Skin of body (tissue), 3 donors: ENCODE measurements around the gene TFIP11. TPM values are rescaled to one million over a fixed set of nuclear protein-coding genes. Genes with fewer than 3 reads are reported as not detected.

Source experiments
- DNase-seq: peaks from one replicate; lab custom pipeline; 2025; lab: John Stamatoyannopoulos, UW
- small RNA-seq: library from RNA; depleted of rRNA; stranded (forward); fragments of <200 nt; gene quantifications from one replicate; pipeline ENCODE3, GENCODE V24; 2014; ENCODE audit warnings: low replicate concordance
- total RNA-seq: library from RNA; depleted of rRNA; stranded (reverse); fragments of >200 nt; gene quantifications from one replicate; pipeline ENCODE4 v1.2.3, GENCODE V29; 2014

Gene TFIP11
- total RNA-seq, 1 donor from 2014 or later: 16.0 TPM

GRCh38 chr22:26450453-26451185 lies 61.7 kb downstream of the TFIP11 start:
- no peak for DNase-seq

GRCh38 chr22:26448941-26449340 lies 63.3 kb downstream of the TFIP11 start:
- no peak for DNase-seq

DNA sequence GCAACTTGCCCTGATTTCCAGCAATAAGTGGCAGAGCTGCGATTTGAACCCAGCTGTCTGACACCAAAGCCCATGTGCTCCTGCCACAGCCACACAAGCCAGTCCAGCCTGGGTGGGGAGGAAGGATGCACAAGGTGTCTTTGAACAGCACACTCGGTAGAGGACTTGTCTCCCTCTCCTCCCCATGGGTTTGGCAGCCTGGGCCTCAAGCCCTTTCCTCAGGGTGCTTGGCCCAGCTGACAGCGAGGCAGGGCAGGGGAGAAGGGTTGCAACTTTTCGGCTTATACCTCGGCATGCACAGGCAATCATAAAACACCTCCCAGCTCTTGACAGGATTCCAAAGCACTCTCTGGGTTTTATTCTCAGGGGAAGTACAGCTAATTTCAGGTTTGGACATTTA lies 63.9 kb downstream of the TFIP11 start:
- DNase-seq: no peak

- DNase-seq: no peak
Observed at GRCh38 chr22:26447584-26448329, 64.5 kb downstream of the TFIP11 start.

- no peak for DNase-seq
Observed at GRCh38 chr22:26446808-26447515, 65.3 kb downstream of the TFIP11 start.

GRCh38 chr22:26445577-26446275 lies 66.5 kb downstream of the TFIP11 start:
- no peak for DNase-seq

- DNase-seq: no peak
Observed at GRCh38 chr22:26444777-26445176, 67.5 kb downstream of the TFIP11 start.

DNA sequence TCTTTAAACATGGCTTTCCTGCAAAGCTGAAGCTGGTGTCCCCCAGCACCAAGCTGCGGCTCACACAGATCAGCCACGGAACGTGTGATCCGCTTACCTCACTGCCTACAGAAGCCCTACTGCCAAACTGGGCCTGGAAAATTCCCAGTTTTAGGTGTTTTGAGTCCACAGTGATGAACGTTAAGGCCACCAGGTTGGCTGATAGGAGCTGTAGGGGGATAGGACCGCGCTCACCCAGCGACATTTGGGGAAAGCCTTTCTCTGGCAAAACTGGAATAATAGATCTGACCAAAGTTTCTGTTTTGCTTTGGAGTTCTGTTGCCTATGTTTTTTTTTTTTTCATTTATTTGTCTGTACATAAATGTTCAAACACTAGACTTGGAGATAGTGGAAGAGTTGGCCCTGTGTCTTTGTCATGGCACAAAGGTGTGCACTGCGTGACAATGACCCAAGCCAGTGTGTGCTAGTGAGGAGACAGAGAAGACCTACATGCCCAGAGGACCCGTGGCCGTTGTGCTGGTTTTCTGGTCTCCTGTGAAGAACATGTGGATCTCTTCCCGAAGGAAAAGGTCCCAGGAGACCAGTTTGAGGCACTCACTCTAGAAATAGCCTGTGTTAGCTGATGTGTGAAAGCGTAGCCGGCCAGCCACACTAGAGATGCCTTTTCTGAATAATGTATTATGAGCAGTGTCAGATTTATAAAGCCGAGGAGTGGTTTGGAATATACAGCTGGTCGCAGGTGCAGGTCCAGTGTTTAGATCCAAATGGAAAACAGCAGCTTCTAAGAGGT lies 68.2 kb downstream of the TFIP11 start:
- DNase-seq: no peak

DNA sequence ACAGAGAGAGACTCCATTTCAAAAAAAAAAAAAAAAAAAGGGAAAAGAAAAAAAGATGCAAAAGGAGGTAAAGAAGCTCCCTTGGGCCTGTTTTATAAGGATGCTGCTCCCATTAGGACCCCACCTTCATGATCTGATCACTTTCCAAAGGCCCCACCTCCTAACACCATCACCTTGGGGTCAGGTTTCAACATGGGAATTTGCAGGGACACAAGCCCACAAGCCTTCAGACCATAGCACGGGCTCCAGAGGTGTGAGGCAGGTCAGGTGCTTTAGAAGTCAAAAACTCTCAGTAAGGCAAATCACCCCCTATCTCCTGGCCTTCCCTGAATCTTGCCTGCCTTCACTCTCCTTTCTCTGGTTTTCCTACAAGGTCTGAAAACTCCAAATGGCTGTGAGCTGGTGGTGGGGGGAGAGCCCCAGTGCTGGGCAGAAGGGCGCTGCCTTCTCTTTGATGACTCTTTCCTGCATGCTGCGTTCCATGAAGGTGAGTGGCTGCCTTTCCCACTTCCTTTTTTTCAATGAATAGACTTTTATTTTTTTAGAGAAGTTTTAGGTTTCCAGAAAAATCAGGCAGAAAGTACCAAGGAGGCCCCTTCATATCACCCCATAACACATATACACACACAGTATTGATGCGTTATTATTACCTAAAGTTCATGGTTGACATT lies 70.1 kb downstream of the TFIP11 start:
- no peak for DNase-seq

Small RNA genes lying within 50 kb of the gene (small RNA-seq; reads per million reads assigned to genes)
- gene MIR548J: 0.14 reads per million

Other genes starting within 250 kb of the TFIP11 start
- gene ASPHD2, start 83.2 kb downstream of the TFIP11 start, total RNA-seq: 0.89 TPM
- 30.2 TPM for gene HPS4, start 28.7 kb downstream of the TFIP11 start, total RNA-seq
- gene SRRD, start 28.6 kb downstream of the TFIP11 start, total RNA-seq: 12.7 TPM
- 12.9 TPM for gene TPST2, start 77.7 kb upstream of the TFIP11 start, total RNA-seq
- gene CRYBB1, start 105.6 kb upstream of the TFIP11 start, total RNA-seq: 0.99 TPM
- not detected for gene CRYBA4, start 109.5 kb upstream of the TFIP11 start, total RNA-seq
- gene MIAT, start 145.1 kb upstream of the TFIP11 start, total RNA-seq: 2.5 TPM